ENCODE data around the gene RSPH1.

The RSPH1 gene

GRCh38 chr21:42512346-42513034 is 16.5 kb upstream of the RSPH1 start:
- no peak for DNase-seq

- DNase-seq, result no peak
These were observed 13.2 kb upstream of the RSPH1 start for GRCh38 chr21:42509244-42509643.

GRCh38 chr21:42508371-42508770 is 12.3 kb upstream of the RSPH1 start:
- DNase-seq, result no peak

- DNase-seq, result no peak
These were observed 11.4 kb upstream of the RSPH1 start for GRCh38 chr21:42507418-42507817.

GRCh38 chr21:42505090-42505726 is 9.2 kb upstream of the RSPH1 start:
- DNase-seq, result no peak

GRCh38 chr21:42503711-42504110 is 7.7 kb upstream of the RSPH1 start:
- no peak for DNase-seq

- no peak for DNase-seq
These were observed 4.7 kb upstream of the RSPH1 start for GRCh38 chr21:42500736-42501135.

- DNase-seq, result no peak
These were observed 4.2 kb upstream of the RSPH1 start for GRCh38 chr21:42500225-42500624.

- no peak for DNase-seq
These were observed 3.6 kb upstream of the RSPH1 start for GRCh38 chr21:42499444-42500112.

GRCh38 chr21:42498012-42498411 is 2.0 kb upstream of the RSPH1 start:
- DNase-seq, result no peak

GRCh38 chr21:42496839-42497202 is 797 bp upstream of the RSPH1 start:
- DNase-seq, result no peak

GRCh38 chr21:42495765-42496119 is 282 bp downstream of the RSPH1 start:
- DNase-seq, result peak; percentile 57

GRCh38 chr21:42495027-42495426 is 997 bp downstream of the RSPH1 start:
- DNase-seq, result no peak

- no peak for DNase-seq
These were observed 2.6 kb downstream of the RSPH1 start for GRCh38 chr21:42493109-42494060.

GRCh38 chr21:42492201-42492600 is 3.8 kb downstream of the RSPH1 start:
- no peak for DNase-seq

GRCh38 chr21:42491328-42491727 is 4.7 kb downstream of the RSPH1 start:
- DNase-seq, result no peak

- DNase-seq, result no peak
These were observed 5.3 kb downstream of the RSPH1 start for GRCh38 chr21:42490720-42491119.

- DNase-seq, result no peak
These were observed 6.0 kb downstream of the RSPH1 start for GRCh38 chr21:42489991-42490390.

GRCh38 chr21:42489006-42489563 is 6.9 kb downstream of the RSPH1 start:
- DNase-seq, result no peak

- DNase-seq, result no peak
These were observed 9.5 kb downstream of the RSPH1 start for GRCh38 chr21:42486531-42486930.

GRCh38 chr21:42486072-42486471 is 10.0 kb downstream of the RSPH1 start:
- DNase-seq, result no peak

- DNase-seq, result no peak
These were observed 11.1 kb downstream of the RSPH1 start for GRCh38 chr21:42484966-42485365.

GRCh38 chr21:42481169-42481568 is 14.9 kb downstream of the RSPH1 start:
- no peak for DNase-seq

Measured in kidney glomerular epithelial cell (primary cell).